A549 (cell line): ENCODE measurements around the gene SLITRK1. TPM values are rescaled to one million over a fixed set of nuclear protein-coding genes. Genes with fewer than 3 reads are reported as not detected.

Experiments used
- ATAC-seq, 2 experiments: fragments of 200-7000 bp in 1 of 2; fragments of >200 bp in 1 of 2; cut with Nextera tagmentation in 1 of 2; cut with Tn5 transposase in 1 of 2; 3 replicates each; pipeline versions ENCODE4 v1.8.0 to v1.9.1; 2018 to 2020; ENCODE audit warnings: mild to moderate bottlenecking in 1 of 2, moderate library complexity in 1 of 2
- CTCF ChIA-PET: fragments of 300-600 bp; sonication (Branson Sonifier 250); formaldehyde crosslinking; extraction: SDS; loops from one replicate; lab custom pipeline; 2021; ENCODE audit warnings: antibody characterized with exemption, inconsistent platforms; lab: Yijun Ruan, JAX
- POLR2A ChIA-PET: fragments of 350-600 bp; formaldehyde crosslinking; extraction: SDS; loops from one replicate; lab custom pipeline; 2021; ENCODE audit warnings: antibody characterized with exemption, inconsistent platforms; lab: Yijun Ruan, JAX
- DNase-seq, 2 experiments: peaks; one replicate each; pipeline versions ENCODE4 v3.0.0 to v3.0.0-alpha.2; 2011 to 2016; ENCODE audit warnings: low read depth in 1 of 2, low spot score in 1 of 2
- FAIRE-seq: peaks from 2 replicates; lab custom pipeline; 2011; peaks lifted over from hg19 to GRCh38; lab: Jason Lieb, UNC
- H3K27ac ChIP-seq, 2 experiments: fragments of >200 bp; sonication (Bioruptor Twin); formaldehyde crosslinking; 3 replicates each; pipeline ENCODE4 v1.5.1; 2016 to 2017
- H3K4me1 ChIP-seq: fragments of >200 bp; sonication (Bioruptor Twin); formaldehyde crosslinking; 3 replicates; pipeline ENCODE4 v1.6.1; 2016
- H3K4me2 ChIP-seq: fragments of >200 bp; sonication (Bioruptor Twin); formaldehyde crosslinking; 3 replicates; pipeline ENCODE4 v1.6.1; 2016
- H3K4me3 ChIP-seq: fragments of >200 bp; sonication (Bioruptor Twin); formaldehyde crosslinking; 3 replicates; pipeline ENCODE4 v1.5.1; 2016
- H3K9me3 ChIP-seq: fragments of >200 bp; sonication (Bioruptor Twin); formaldehyde crosslinking; 3 replicates; pipeline ENCODE4 v1.6.1; 2016
- CEBPB ChIP-seq, 2 experiments: fragments of >200 bp in 1 of 2; sonication (Bioruptor Twin) in 1 of 2; formaldehyde crosslinking in 1 of 2; IDR thresholded peaks; 2 replicates each; pipeline ENCODE4 v1.6.1; 2012 to 2016
- CHD2 ChIP-seq: fragments of 150-350 bp; IDR thresholded peaks from 2 replicates; pipeline ENCODE4 v1.6.1; 2014; ENCODE audit warnings: low read length; ENCODE audit not compliant: partially characterized antibody
- EHF ChIP-seq: fragments of 250-450 bp; sonication (Bioruptor Pico); IDR thresholded peaks from 2 replicates; pipeline ENCODE4 v1.5.0; 2020; ENCODE audit warnings: mild to moderate bottlenecking
- EP300 ChIP-seq, 2 experiments: fragments of >200 bp; sonication (Bioruptor Twin); formaldehyde crosslinking; IDR thresholded peaks; 2 replicates in 1 of 2; 3 replicates in 1 of 2; pipeline ENCODE4 v1.6.1; 2016 to 2017
- ESRRA ChIP-seq: fragments of 150-350 bp; IDR thresholded peaks from 2 replicates; pipeline ENCODE4 v1.6.1; 2014; ENCODE audit warnings: mild to moderate bottlenecking, low read length, borderline replicate concordance
- GATA3 ChIP-seq: IDR thresholded peaks from 2 replicates; pipeline ENCODE4 v1.6.1; 2012; ENCODE audit warnings: borderline replicate concordance
- HEYL ChIP-seq: fragments of 250-450 bp; sonication (Bioruptor Pico); IDR thresholded peaks from 2 replicates; pipeline ENCODE4 v1.8.0; 2021; ENCODE audit warnings: mild to moderate bottlenecking, moderate library complexity
- KDM5A ChIP-seq: fragments of 200-600 bp; sonication (generic); IDR thresholded peaks from 2 replicates; pipeline ENCODE4 v1.6.1; 2016; ENCODE audit warnings: antibody characterized with exemption, mild to moderate bottlenecking
- NFE2L2 ChIP-seq: fragments of 150-350 bp; conservative IDR thresholded peaks from 2 replicates; pipeline ENCODE4 v1.6.1; 2014; ENCODE audit warnings: low read length
- POLR2A ChIP-seq: IDR thresholded peaks from 2 replicates; pipeline ENCODE4 v1.6.1; 2012; ENCODE audit warnings: mild to moderate bottlenecking, low read length
- POLR2AphosphoS2 ChIP-seq: conservative IDR thresholded peaks from 2 replicates; pipeline ENCODE4 v1.6.1; 2012; ENCODE audit warnings: low read length, improper control_type of control experiment, inconsistent platforms
- RCOR1 ChIP-seq: fragments of 150-350 bp; IDR thresholded peaks from 2 replicates; pipeline ENCODE4 v1.6.1; 2014; ENCODE audit warnings: antibody characterized with exemption, low read length, low read depth
- SMC3 ChIP-seq: fragments of >200 bp; sonication (Bioruptor Twin); formaldehyde crosslinking; IDR thresholded peaks from 3 replicates; pipeline ENCODE4 v1.6.1; 2018; ENCODE audit warnings: inconsistent platforms
- ZC3H11A ChIP-seq: fragments of 450-650 bp; IDR thresholded peaks from 2 replicates; pipeline ENCODE4 v1.6.1; 2014; ENCODE audit warnings: antibody characterized with exemption, mild to moderate bottlenecking
- ZFP36 ChIP-seq: fragments of 450-650 bp; IDR thresholded peaks from 2 replicates; pipeline ENCODE4 v1.6.1; 2014; ENCODE audit warnings: borderline replicate concordance; ENCODE audit not compliant: partially characterized antibody
- WGBS: methylation state at CpG from one replicate; pipeline ENCODE4 v1.1.6; 2017; ENCODE audit errors: missing lambda C conversion rate; 5-methylcytosine and 5-hydroxymethylcytosine counted together
- polyA plus RNA-seq, 4 experiments: library from polyadenylated mRNA; depleted of rRNA in 3 of 4; stranded (reverse); fragments of >200 nt; fragmentation: RNase III in 1 of 4; extraction: RNeasy Plus Mini Kit Qiagen cat#74134 plus additional on column Dnase treatment in 1 of 4; gene quantifications; 2 replicates in 3 of 4; 3 replicates in 1 of 4; pipeline ENCODE4 v1.2.3, GENCODE V29; 2011 to 2017
- TF ChIP-seq, protein P1 (sequence below): IDR thresholded peaks from 2 replicates; pipeline ENCODE4 v1.6.1; 2012; ENCODE audit warnings: low read depth, borderline replicate concordance
- TF ChIP-seq, protein P2 (sequence below): fragments of >200 bp; sonication (Bioruptor Twin); formaldehyde crosslinking; IDR thresholded peaks from 3 replicates; pipeline ENCODE4 v1.6.1; 2016
- TF ChIP-seq, protein P3 (sequence below): fragments of 250-450 bp; sonication (Bioruptor Pico); IDR thresholded peaks from 2 replicates; pipeline ENCODE4 v1.5.0; 2020; ENCODE audit warnings: low read depth, mild to moderate bottlenecking, moderate library complexity
- TF ChIP-seq, protein P4 (sequence below): fragments of >200 bp; sonication (Bioruptor Twin); formaldehyde crosslinking; IDR thresholded peaks from 2 replicates; pipeline ENCODE4 v1.6.1; 2016

Gene SLITRK1
- polyA plus RNA-seq, 2 of the 4 experiments (the other 2 are of a cell fraction): not detected

DNA sequence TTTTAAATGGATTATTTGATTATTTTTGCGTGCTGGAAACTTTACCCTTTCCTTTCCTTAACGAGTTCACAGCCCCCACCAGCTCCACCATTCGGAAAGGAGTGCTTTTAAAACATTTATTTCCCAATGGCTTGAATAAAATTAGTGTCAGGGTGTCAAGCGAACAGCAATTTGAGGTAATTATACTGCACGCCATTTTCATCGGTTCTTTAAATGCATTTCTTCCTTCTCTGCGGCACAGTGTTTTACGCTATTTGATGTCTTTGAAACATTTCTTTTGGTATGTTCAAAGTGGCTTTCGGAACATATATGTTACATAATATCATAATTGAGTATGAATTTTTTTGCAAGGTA, 309 bp upstream of the SLITRK1 start:
- TF ChIP-seq KDM5A (no peak), SMC3 (no peak)
- Histone ChIP-seq H3K4me2 (peak overlapping the region; percentile 58; the same call in 2 of the 3 replicates), H3K4me1 (no peaks in the 10 kb centered on the region), H3K4me3 (no peak overlapping the region), H3K27ac (no peak overlapping the region), H3K9me3 (no peaks in the 10 kb centered on the region)
- WGBS: 35% methylated on average over 9 of the region's 9 CpGs
- FAIRE-seq (no peak), ATAC-seq (no peak), DNase-seq (no peak)
- CTCF ChIA-PET: no interaction called here
- POLR2A ChIA-PET: no interaction called here

DNA sequence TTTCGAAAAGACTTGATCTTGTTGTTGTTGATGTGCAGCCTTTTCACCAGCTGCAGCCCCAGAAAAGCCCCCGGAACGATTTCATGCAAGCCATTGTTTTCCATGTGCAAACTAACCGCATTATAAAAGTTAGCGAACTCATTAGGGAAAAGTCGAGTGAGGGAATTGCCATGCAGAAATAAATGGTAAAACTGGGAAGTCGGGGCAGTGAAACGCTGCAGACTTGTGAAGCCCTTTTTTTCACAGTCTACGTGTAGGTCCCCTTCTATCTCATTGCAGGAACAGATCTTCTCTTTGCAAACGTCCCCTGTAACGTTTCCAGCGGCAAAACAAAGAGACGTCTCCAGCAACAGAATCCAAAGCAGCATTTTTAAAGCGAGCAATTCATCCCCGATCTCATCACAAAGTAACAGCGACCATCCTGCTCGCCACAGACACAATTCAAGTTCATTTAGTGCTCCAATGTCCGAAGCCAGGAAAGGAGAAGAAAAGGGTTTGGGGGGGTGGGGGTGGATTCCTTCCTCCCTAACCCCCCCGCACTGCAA, 1.1 kb downstream of the SLITRK1 start:
- ATAC-seq (no peak), DNase-seq (no peak), FAIRE-seq (no peak)
- TF ChIP-seq, protein P1, sequence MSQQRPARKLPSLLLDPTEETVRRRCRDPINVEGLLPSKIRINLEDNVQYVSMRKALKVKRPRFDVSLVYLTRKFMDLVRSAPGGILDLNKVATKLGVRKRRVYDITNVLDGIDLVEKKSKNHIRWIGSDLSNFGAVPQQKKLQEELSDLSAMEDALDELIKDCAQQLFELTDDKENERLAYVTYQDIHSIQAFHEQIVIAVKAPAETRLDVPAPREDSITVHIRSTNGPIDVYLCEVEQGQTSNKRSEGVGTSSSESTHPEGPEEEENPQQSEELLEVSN: no peak
- Histone ChIP-seq H3K27ac (no peak overlapping the region), H3K4me2 (peak overlapping the region; percentile 58), H3K4me3 (peak overlapping the region; percentile 22; the same call in 1 of the 3 replicates), H3K9me3 (no peaks in the 10 kb centered on the region), H3K4me1 (no peaks in the 10 kb centered on the region)
- POLR2A ChIA-PET: no interaction called here
- CTCF ChIA-PET: no interaction called here
- WGBS: 1% methylated on average over 19 of the region's 19 CpGs

DNA sequence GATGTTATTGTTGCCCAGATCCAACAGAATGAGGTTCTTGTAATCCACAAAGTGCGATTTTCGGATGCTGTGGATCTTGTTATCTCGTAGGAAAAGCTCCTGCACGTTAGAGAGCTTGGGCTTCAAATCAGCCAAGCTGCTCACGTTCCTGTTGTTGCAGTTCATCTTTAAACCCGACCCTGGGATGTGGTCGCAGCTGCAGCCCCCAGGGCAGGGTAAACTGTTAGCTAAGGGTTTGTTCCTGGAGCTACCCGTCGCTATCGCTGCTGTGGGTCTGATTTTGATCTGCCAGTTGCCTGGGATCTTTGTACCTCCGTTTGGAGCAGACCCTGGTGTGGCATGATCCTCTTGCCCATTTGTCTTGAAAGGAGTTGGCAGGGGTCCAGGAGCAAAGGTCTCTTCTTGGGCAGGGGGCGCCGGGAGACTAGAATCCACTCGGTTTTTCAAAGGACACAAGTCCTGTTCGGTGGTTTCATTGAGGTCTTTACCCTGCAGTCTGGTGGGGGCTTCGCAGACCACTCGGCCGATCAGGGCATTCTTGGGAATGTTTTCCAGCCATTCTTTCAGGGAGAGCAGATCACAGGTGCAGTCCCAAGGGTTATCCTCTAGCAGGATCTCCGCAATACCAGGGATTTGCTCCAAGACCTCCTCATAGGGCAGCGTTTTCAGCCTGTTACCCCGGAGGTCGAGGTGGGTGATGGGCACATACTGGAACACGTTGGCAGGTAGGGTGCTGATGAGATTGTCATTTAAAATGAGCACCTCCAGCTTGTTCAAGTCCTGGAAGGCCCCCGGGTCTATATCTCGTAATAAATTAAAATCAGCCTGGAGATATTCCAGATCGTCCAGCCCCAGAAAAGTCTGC, 1.8 kb downstream of the SLITRK1 start:
- no peak overlapping the region for H3K27ac ChIP-seq
- FAIRE-seq: no peak
- no peak for ATAC-seq
- CTCF ChIA-PET: no interaction called here
- no peaks in the 10 kb centered on the region for H3K4me1 ChIP-seq
- DNase-seq: no peak
- H3K4me2 ChIP-seq: peak overlapping the region; percentile 58
- H3K9me3 ChIP-seq: no peaks in the 10 kb centered on the region
- POLR2A ChIA-PET: no interaction called here
- H3K4me3 ChIP-seq: peak overlapping the region; percentile 22; the same call in 1 of the 3 replicates
- TF ChIP-seq NFE2L2 (no peak), CHD2 (no peak), HEYL (no peak), GATA3 (no peak), RCOR1 (no peak), ZFP36 (no peak), CEBPB (IDR thresholded peaks at IDR 0.05) (no peak), ZC3H11A (no peak), EP300 (IDR thresholded peaks at IDR 0.05) (no peak), SMC3 (no peak), POLR2A (no peak), ESRRA (no peak), EHF (CRISPR knock-in tag) (no peak), POLR2AphosphoS2 (no peak)
- TF ChIP-seq, protein P2, sequence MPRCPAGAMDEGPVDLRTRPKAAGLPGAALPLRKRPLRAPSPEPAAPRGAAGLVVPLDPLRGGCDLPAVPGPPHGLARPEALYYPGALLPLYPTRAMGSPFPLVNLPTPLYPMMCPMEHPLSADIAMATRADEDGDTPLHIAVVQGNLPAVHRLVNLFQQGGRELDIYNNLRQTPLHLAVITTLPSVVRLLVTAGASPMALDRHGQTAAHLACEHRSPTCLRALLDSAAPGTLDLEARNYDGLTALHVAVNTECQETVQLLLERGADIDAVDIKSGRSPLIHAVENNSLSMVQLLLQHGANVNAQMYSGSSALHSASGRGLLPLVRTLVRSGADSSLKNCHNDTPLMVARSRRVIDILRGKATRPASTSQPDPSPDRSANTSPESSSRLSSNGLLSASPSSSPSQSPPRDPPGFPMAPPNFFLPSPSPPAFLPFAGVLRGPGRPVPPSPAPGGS: no peak
- TF ChIP-seq, protein P3, sequence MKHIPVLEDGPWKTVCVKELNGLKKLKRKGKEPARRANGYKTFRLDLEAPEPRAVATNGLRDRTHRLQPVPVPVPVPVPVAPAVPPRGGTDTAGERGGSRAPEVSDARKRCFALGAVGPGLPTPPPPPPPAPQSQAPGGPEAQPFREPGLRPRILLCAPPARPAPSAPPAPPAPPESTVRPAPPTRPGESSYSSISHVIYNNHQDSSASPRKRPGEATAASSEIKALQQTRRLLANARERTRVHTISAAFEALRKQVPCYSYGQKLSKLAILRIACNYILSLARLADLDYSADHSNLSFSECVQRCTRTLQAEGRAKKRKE (CRISPR knock-in tag): no peak
- TF ChIP-seq, protein P4, sequence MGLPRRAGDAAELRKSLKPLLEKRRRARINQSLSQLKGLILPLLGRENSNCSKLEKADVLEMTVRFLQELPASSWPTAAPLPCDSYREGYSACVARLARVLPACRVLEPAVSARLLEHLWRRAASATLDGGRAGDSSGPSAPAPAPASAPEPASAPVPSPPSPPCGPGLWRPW: no peak
- WGBS: 5% methylated on average over 10 of the region's 26 CpGs
